GM19351 (cell line): Measurements from ENCODE around the gene TSEN15.

Source experiments
- ATAC-seq: cut with Tn5 transposase; IDR thresholded peaks from one replicate; pipeline ENCODE4 v1.9.1; 2021; ENCODE audit warnings: mild to moderate bottlenecking, moderate library complexity; ENCODE audit not compliant: unreplicated experiment

Gene TSEN15

GRCh38 chr1:184051485-184052193 lies at the start of gene TSEN15:
TSEN15 (plus strand) TSS chr1:184051730; CDS start chr1:184051756, 26 bp downstream.
- ATAC-seq: peak; percentile 96

GRCh38 chr1:184002071-184002470 lies 49.5 kb upstream of the TSEN15 start:
- ATAC-seq: no peak

- ATAC-seq: no peak
These were observed 46.6 kb upstream of the TSEN15 start for GRCh38 chr1:184004935-184005334.

- ATAC-seq: no peak
These were observed 46.0 kb upstream of the TSEN15 start for GRCh38 chr1:184005506-184005905.

GRCh38 chr1:184010788-184011187 lies 40.7 kb upstream of the TSEN15 start:
- no peak for ATAC-seq

GRCh38 chr1:184012187-184012586 lies 39.3 kb upstream of the TSEN15 start:
- ATAC-seq: no peak

- no peak for ATAC-seq
These were observed 37.3 kb upstream of the TSEN15 start for GRCh38 chr1:184014271-184014670.

- no peak for ATAC-seq
These were observed 35.4 kb upstream of the TSEN15 start for GRCh38 chr1:184016169-184016568.

GRCh38 chr1:184017306-184017705 lies 34.2 kb upstream of the TSEN15 start:
- no peak for ATAC-seq

GRCh38 chr1:184018622-184019021 lies 32.9 kb upstream of the TSEN15 start:
- no peak for ATAC-seq

GRCh38 chr1:184019069-184019468 lies 32.5 kb upstream of the TSEN15 start:
- ATAC-seq: no peak

GRCh38 chr1:184019506-184019905 lies 32.0 kb upstream of the TSEN15 start:
- ATAC-seq: no peak

GRCh38 chr1:184020328-184020727 lies 31.2 kb upstream of the TSEN15 start:
- ATAC-seq: no peak

GRCh38 chr1:184020855-184021254 lies 30.7 kb upstream of the TSEN15 start:
- no peak for ATAC-seq

GRCh38 chr1:184021728-184022127 lies 29.8 kb upstream of the TSEN15 start:
- ATAC-seq: no peak

- no peak for ATAC-seq
These were observed 28.9 kb upstream of the TSEN15 start for GRCh38 chr1:184022668-184023067.

GRCh38 chr1:184023171-184023570 lies 28.4 kb upstream of the TSEN15 start:
- ATAC-seq: no peak

GRCh38 chr1:184025242-184025675 lies 26.3 kb upstream of the TSEN15 start:
- no peak for ATAC-seq

GRCh38 chr1:184027826-184028695 lies 23.5 kb upstream of the TSEN15 start:
- no peak for ATAC-seq

- ATAC-seq: no peak
These were observed 22.5 kb upstream of the TSEN15 start for GRCh38 chr1:184028854-184029623.

- no peak for ATAC-seq
These were observed 21.0 kb upstream of the TSEN15 start for GRCh38 chr1:184030433-184031091.
